Common myeloid progenitor, CD34-positive (primary cell): Measurements from ENCODE around the gene GET3.
"Not testable (repeated sequence)": the region's sequence is repeated elsewhere in the genome, so short reads cannot be mapped to it uniquely, and the experiment has no call there.

Experiments used
- CTCF ChIA-PET: fragments of 350-600 bp; sonication (Branson Sonifier 250); formaldehyde crosslinking; loops from one replicate; lab custom pipeline; 2021; ENCODE audit warnings: antibody characterized with exemption; lab: Charles Lee
- POLR2A ChIA-PET: fragments of 350-600 bp; sonication (Branson Sonifier 250); formaldehyde crosslinking; loops from one replicate; lab custom pipeline; 2021; ENCODE audit warnings: antibody characterized with exemption; lab: Charles Lee
- DNase-seq, 3 donors: peaks; one replicate each; pipeline versions ENCODE4 v3.0.0 to v3.0.0-alpha.2; 2013
- H3K27ac ChIP-seq, 2 experiments: 1 replicate in 1 of 2; 2 replicates in 1 of 2; pipeline ENCODE4 v1.7.0; 2013; ENCODE audit warnings: inconsistent platforms in 2 of 2, low read length in 2 of 2, mild to moderate bottlenecking in 2 of 2, low read depth in 1 of 2, moderate library complexity in 1 of 2; ENCODE audit not compliant: severe bottlenecking in 2 of 2, insufficient read depth in 1 of 2, poor library complexity in 1 of 2
- H3K27me3 ChIP-seq, 5 experiments: replicated peaks in 2 of 5; 1 replicate in 3 of 5; 2 replicates in 2 of 5; pipeline versions ENCODE4 v1.6.1 to v1.7.0; 2013; ENCODE audit warnings: low read length in 4 of 5, mild to moderate bottlenecking in 2 of 5, moderate library complexity in 2 of 5, inconsistent platforms in 1 of 5; ENCODE audit not compliant: insufficient read depth in 5 of 5, control insufficient read depth in 4 of 5
- H3K36me3 ChIP-seq, 4 experiments: 1 replicate in 2 of 4; 2 replicates in 2 of 4; pipeline versions ENCODE4 v1.6.1 to v1.7.0; 2013; ENCODE audit warnings: low read length in 3 of 4, control low read depth in 1 of 4, mild to moderate bottlenecking in 1 of 4; ENCODE audit not compliant: control insufficient read depth in 4 of 4, insufficient read depth in 4 of 4
- H3K4me1 ChIP-seq, 4 experiments: 1 replicate in 3 of 4; 2 replicates in 1 of 4; pipeline versions ENCODE4 v1.6.1 to v1.7.1; 2013; ENCODE audit warnings: low read length in 3 of 4, mild to moderate bottlenecking in 3 of 4, control low read depth in 1 of 4, inconsistent platforms in 1 of 4, moderate library complexity in 1 of 4; ENCODE audit not compliant: control insufficient read depth in 4 of 4, insufficient read depth in 4 of 4; ENCODE audit errors: control extremely low read depth in 1 of 4
- H3K4me3 ChIP-seq, 7 experiments: 1 replicate in 4 of 7; 2 replicates in 3 of 7; pipeline versions ENCODE4 v1.5.1 to v1.7.0; 2013; ENCODE audit warnings: mild to moderate bottlenecking in 7 of 7, low read length in 6 of 7, moderate library complexity in 6 of 7, inconsistent platforms in 2 of 7, low read depth in 2 of 7, control low read depth in 1 of 7; ENCODE audit not compliant: insufficient read depth in 4 of 7, control insufficient read depth in 1 of 7; ENCODE audit errors: extremely low read depth in 1 of 7
- H3K9me3 ChIP-seq, 5 experiments: 1 replicate in 4 of 5; 2 replicates in 1 of 5; pipeline versions ENCODE4 v1.6.1 to v1.7.1; 2013; ENCODE audit warnings: low read length in 4 of 5, mild to moderate bottlenecking in 2 of 5, inconsistent platforms in 1 of 5, low read depth in 1 of 5, moderate library complexity in 1 of 5; ENCODE audit not compliant: control insufficient read depth in 4 of 5, insufficient read depth in 2 of 5; ENCODE audit errors: control extremely low read depth in 1 of 5
- WGBS: methylation state at CpG from one replicate; pipeline ENCODE4 v1.1.5; 2013; ENCODE audit not compliant: insufficient coverage; 5-methylcytosine and 5-hydroxymethylcytosine counted together

The GET3 gene

GRCh38 chr19:12713304-12713703 lies 24.0 kb upstream of the GET3 start:
- POLR2A ChIA-PET, H3K9me3 ChIP-seq, DNase-seq, H3K4me1 ChIP-seq, H3K4me3 ChIP-seq, H3K27me3 ChIP-seq, H3K27ac ChIP-seq: not testable (repeated sequence)
- peaks cover 16 to 77% (median 53%) of the 10 kb centered on the region in 4 experiments for H3K36me3 ChIP-seq
- CTCF ChIA-PET, result interaction anchor here (1.2 to 43.3 kb wide), 5 partner anchors 13 to 134 kb away, joined by 3 to 776 read pairs (median 7); partner anchors contain the start of genes BEST2 and HOOK2
- 89% methylated on average over 4 of the region's 9 CpGs for WGBS

GRCh38 chr19:12715102-12715501 lies 22.2 kb upstream of the GET3 start:
- Histone ChIP-seq H3K4me3 (no peak overlapping the region), H3K9me3 (no peaks in the 10 kb centered on the region), H3K27me3 (no peaks in the 10 kb centered on the region), H3K27ac (no peak overlapping the region), H3K4me1 (peaks cover 0 to under 1% (median under 1%) of the 10 kb centered on the region in 4 experiments), H3K36me3 (peaks cover 17 to 76% (median 52%) of the 10 kb centered on the region in 4 experiments)
- POLR2A ChIA-PET, result no interaction called here
- CTCF ChIA-PET, result interaction anchor here (0.9 to 43.3 kb wide), 4 partner anchors 18 to 132 kb away, joined by 3 to 776 read pairs (median 24); partner anchors contain the start of genes BEST2 and HOOK2
- WGBS, result 96% methylated on average over 14 of the region's 15 CpGs
- no peak for DNase-seq

- peaks cover 0 to 9% (median 9%) of the 10 kb centered on the region in 4 experiments for H3K4me1 ChIP-seq
- no peak for DNase-seq
- CTCF ChIA-PET, result interaction anchor here (0.6 to 43.3 kb wide), 7 partner anchors 8 to 133 kb away, joined by 3 to 776 read pairs (median 4); partner anchors contain the start of genes BEST2 and HOOK2
- H3K27ac ChIP-seq, result no peak overlapping the region
- H3K9me3 ChIP-seq, result no peaks in the 10 kb centered on the region
- peaks cover 14 to 69% (median 49%) of the 10 kb centered on the region in 4 experiments for H3K36me3 ChIP-seq
- no peak overlapping the region for H3K4me3 ChIP-seq
- POLR2A ChIA-PET, result interaction anchor here (0.6 kb wide), 1 partner anchor 31 kb away, joined by 4 read pairs; no protein-coding TSS in a partner anchor
- H3K27me3 ChIP-seq, result no peaks in the 10 kb centered on the region
- 100% methylated on average over 2 of the region's 3 CpGs for WGBS
Measured at GRCh38 chr19:12715929-12716328, 21.4 kb upstream of the GET3 start.

GRCh38 chr19:12720296-12720695 lies 17.0 kb upstream of the GET3 start:
- WGBS, result 100% methylated on average over 5 of the region's 10 CpGs
- Histone ChIP-seq H3K27ac (peak overlapping the region in 1 of 2 experiments; percentile 92), H3K27me3 (no peaks in the 10 kb centered on the region), H3K4me1 (peaks cover 12 to 35% (median 33%) of the 10 kb centered on the region in 4 experiments), H3K4me3 (peak overlapping the region in 6 of 7 experiments; percentile 68 to 95 (median 77)), H3K36me3 (peaks cover 10 to 34% (median 25%) of the 10 kb centered on the region in 4 experiments), H3K9me3 (no peaks in the 10 kb centered on the region)
- ChIA-PET CTCF (interaction anchor here (1.0 to 43.3 kb wide), 6 partner anchors 11 to 76 kb away, joined by 3 to 776 read pairs (median 6); partner anchors contain the start of genes BEST2 and HOOK2), POLR2A (interaction anchor here (2.1 kb wide), 1 partner anchor 73 kb away, joined by 7 read pairs; no protein-coding TSS in a partner anchor)
- no peak for DNase-seq

- POLR2A ChIA-PET, result interaction anchor here (1.1 to 2.1 kb wide), 2 partner anchors 16 to 72 kb away, joined by 3 to 7 read pairs; partner anchors contain the start of gene GET3
Measured at GRCh38 chr19:12720851-12721655, 16.2 kb upstream of the GET3 start.

GRCh38 chr19:12721656-12722565 lies 15.4 kb upstream of the GET3 start:
- Histone ChIP-seq H3K36me3 (peaks cover 6 to 24% (median 14%) of the 10 kb centered on the region in 4 experiments), H3K4me1 (peaks cover 12 to 35% (median 33%) of the 10 kb centered on the region in 4 experiments), H3K27ac (peak overlapping the region; percentile 81 to 92), H3K9me3 (no peaks in the 10 kb centered on the region), H3K27me3 (no peaks in the 10 kb centered on the region), H3K4me3 (peak overlapping the region; percentile 67 to 95 (median 76))
- 0% methylated on average over 15 of the region's 65 CpGs for WGBS
- ChIA-PET CTCF (interaction anchor here (1.1 to 43.3 kb wide), 9 partner anchors 10 to 125 kb away, joined by 3 to 776 read pairs (median 6); partner anchors contain the start of genes BEST2 and HOOK2), POLR2A (interaction anchor here (1.0 to 2.4 kb wide), 6 partner anchors 10 to 71 kb away, joined by 3 to 16 read pairs (median 6); partner anchors contain the start of genes FBXW9, GET3 and TRIR)
- peak; percentile 81 to 95 (median 92) for DNase-seq

More at GRCh38 chr19:12720851-12721655, 16.2 kb upstream of the GET3 start:
- Histone ChIP-seq H3K4me3 (peak overlapping the region; percentile 67 to 95 (median 76)), H3K27ac (peak overlapping the region; percentile 81 to 92), H3K4me1 (peaks cover 12 to 35% (median 33%) of the 10 kb centered on the region in 4 experiments), H3K36me3 (peaks cover 9 to 27% (median 20%) of the 10 kb centered on the region in 4 experiments), H3K27me3 (no peaks in the 10 kb centered on the region), H3K9me3 (no peaks in the 10 kb centered on the region)
- 14% methylated on average over 54 of the region's 59 CpGs for WGBS
- CTCF ChIA-PET, result interaction anchor here (0.6 to 43.3 kb wide), 10 partner anchors 11 to 1244 kb away, joined by 3 to 776 read pairs (median 4); partner anchors contain the start of genes BEST2 and HOOK2
- peak in 1 of 3 donors; percentile 30 for DNase-seq
